HepG2 (cell line): ENCODE results near the gene PAPPA2. TPM values are rescaled to one million over a fixed set of nuclear protein-coding genes. Genes with fewer than 3 reads are reported as not detected.

Experiments used
- ATAC-seq: fragments of 200-7000 bp; cut with Tn5 transposase; 3 replicates; pipeline ENCODE4 v1.9.1; 2020; ENCODE audit warnings: mild to moderate bottlenecking, moderate library complexity
- BruUV-seq: library from RNA; stranded (reverse); fragments of 400-500 nt; replicated peaks from 2 replicates; lab custom pipeline; 2021; lab: Mats Ljungman, UMichigan
- CTCF ChIA-PET: fragments of 300-600 bp; formaldehyde crosslinking; extraction: SDS; loops from one replicate; lab custom pipeline; 2021; ENCODE audit warnings: low total read pairs, inconsistent platforms, low intra/inter-chr PET ratio; lab: Yijun Ruan, JAX
- POLR2A ChIA-PET: fragments of 350-600 bp; sonication (Branson Sonifier 250); formaldehyde crosslinking; loops from one replicate; lab custom pipeline; 2020; ENCODE audit warnings: antibody characterized with exemption, inconsistent platforms; lab: Yijun Ruan, JAX
- DNase-seq: peaks from one replicate; pipeline ENCODE4 v3.0.0-alpha.2; 2015; ENCODE audit warnings: low spot score
- FAIRE-seq: peaks from 3 replicates; lab custom pipeline; 2011; peaks lifted over from hg19 to GRCh38; lab: Jason Lieb, UNC
- H2AFZ ChIP-seq: one replicate; pipeline ENCODE4 v1.6.1; 2011; ENCODE audit warnings: low read length, inconsistent platforms
- H3K27ac ChIP-seq: fragments of 300-600 bp; 3 replicates; pipeline ENCODE4 v1.8.0; 2011; ENCODE audit warnings: mixed run types, mild to moderate bottlenecking, mixed read lengths, low read length, inconsistent platforms; ENCODE audit not compliant: insufficient read depth; ENCODE audit errors: extremely low read length
- H3K27me3 ChIP-seq, 2 experiments: fragments of 200-600 bp in 1 of 2; 2 replicates in 1 of 2; 3 replicates in 1 of 2; pipeline versions ENCODE4 v1.6.0 to v1.8.0; 2011; ENCODE audit warnings: low read length in 2 of 2, mild to moderate bottlenecking in 2 of 2, moderate library complexity in 2 of 2, inconsistent platforms in 1 of 2; ENCODE audit not compliant: insufficient read depth in 2 of 2, control insufficient read depth in 1 of 2
- H3K36me3 ChIP-seq, 2 experiments: fragments of 200-600 bp in 1 of 2; replicated peaks in 1 of 2; 2 replicates in 1 of 2; 3 replicates in 1 of 2; pipeline versions ENCODE4 v1.5.1 to v1.8.0; 2011; ENCODE audit warnings: low read length in 2 of 2, inconsistent platforms in 1 of 2; ENCODE audit not compliant: insufficient read depth in 2 of 2, control insufficient read depth in 1 of 2
- H3K4me1 ChIP-seq: 2 replicates; pipeline ENCODE4 v1.5.1; 2012; ENCODE audit warnings: low read length, inconsistent platforms; ENCODE audit not compliant: insufficient read depth
- H3K4me2 ChIP-seq: 2 replicates; pipeline ENCODE4 v1.6.0; 2011; ENCODE audit warnings: low read depth, low read length, inconsistent platforms
- H3K4me3 ChIP-seq, 3 experiments: fragments of 200-600 bp in 1 of 3; sonication (generic), shearing (Covaris generic) in 1 of 3; replicated peaks in 1 of 3; 2 replicates each; pipeline ENCODE4 v1.5.1; 2011 to 2016; ENCODE audit warnings: low read length in 3 of 3, inconsistent platforms in 2 of 3, low read depth in 2 of 3, mild to moderate bottlenecking in 2 of 3, control low read depth in 1 of 3, mixed read lengths in 1 of 3; ENCODE audit not compliant: insufficient read depth in 1 of 3
- H3K79me2 ChIP-seq: one replicate; pipeline ENCODE4 v1.6.1; 2011; ENCODE audit warnings: low read length, inconsistent platforms; ENCODE audit not compliant: insufficient read depth
- H3K9ac ChIP-seq: 2 replicates; pipeline ENCODE4 v1.6.0; 2011; ENCODE audit warnings: mild to moderate bottlenecking, low read depth, low read length, inconsistent platforms; ENCODE audit not compliant: insufficient read depth
- H3K9me3 ChIP-seq: 2 replicates; pipeline ENCODE4 v1.5.1; 2012; ENCODE audit warnings: mild to moderate bottlenecking, low read length
- H4K20me1 ChIP-seq: 2 replicates; pipeline ENCODE4 v1.6.0; 2011; ENCODE audit warnings: inconsistent platforms, mild to moderate bottlenecking, low read length, moderate library complexity; ENCODE audit not compliant: insufficient read depth
- CSRNP1 ChIP-seq: sonication (generic); formaldehyde crosslinking; IDR thresholded peaks from 2 replicates; pipeline ENCODE4 v1.8.1; 2023; ENCODE audit warnings: mild to moderate bottlenecking, missing genetic modification reagents
- IKZF5 ChIP-seq: IDR thresholded peaks from 2 replicates; pipeline ENCODE4 v1.6.1; 2018; ENCODE audit warnings: missing genetic modification reagents, mild to moderate bottlenecking, missing compliant biosample characterization
- RAD21 ChIP-seq: fragments of 450-650 bp; formaldehyde crosslinking; IDR thresholded peaks from 2 replicates; pipeline ENCODE4 v1.5.0; 2020; ENCODE audit warnings: mild to moderate bottlenecking
- ZBTB43 ChIP-seq: sonication (generic); formaldehyde crosslinking; conservative IDR thresholded peaks from 2 replicates; pipeline ENCODE4 v1.4.0; 2020; ENCODE audit warnings: missing genetic modification reagents
- ZNF552 ChIP-seq: sonication (generic); formaldehyde crosslinking; IDR thresholded peaks from 2 replicates; pipeline ENCODE4 v1.9.0; 2022; ENCODE audit warnings: missing genetic modification reagents, mild to moderate bottlenecking, borderline replicate concordance
- ZNF670 ChIP-seq: sonication (generic); formaldehyde crosslinking; IDR thresholded peaks from 2 replicates; pipeline ENCODE4 v1.8.0; 2022; ENCODE audit warnings: mild to moderate bottlenecking, missing genetic modification reagents, borderline replicate concordance
- ZSCAN9 ChIP-seq: IDR thresholded peaks from 2 replicates; pipeline ENCODE4 v1.6.1; 2016; ENCODE audit warnings: borderline replicate concordance
- whole genome bisulfite sequencing: methylation state at CpG from one replicate; pipeline ENCODE4 v1.1.6; 2017; ENCODE audit warnings: low lambda C conversion rate; 5-methylcytosine and 5-hydroxymethylcytosine counted together
- in situ Hi-C: cut with HindIII; loops from 2 replicates; pipeline ENCODE4 v1.10.0; 2017; ENCODE audit warnings: low pct_unique_long_range_greater_than_20kb; ENCODE audit not compliant: extremely low pct_ligation_motif_present
- intact Hi-C: fragments of 100-400 bp; cut with micrococcal nuclease; formaldehyde crosslinking; loops from one replicate; pipeline ENCODE4 v1.10.0; 2022; ENCODE audit not compliant: unreplicated experiment
- polyA plus RNA-seq, 8 experiments: library from polyadenylated mRNA; depleted of rRNA in 3 of 8; stranded (reverse) in 7 of 8; unstranded in 1 of 8; fragments of >200 nt; fragmentation: Illumina TruSeq in 4 of 8; extraction: Trizol in 4 of 8; gene quantifications; 2 replicates each; pipeline versions ENCODE4 v1.2.1 to v1.2.3, GENCODE V29; 2011 to 2016; ENCODE audit warnings: low read depth in 4 of 8, missing spikeins in 1 of 8, mixed read lengths in 1 of 8; ENCODE audit not compliant: insufficient read depth in 1 of 8
- total RNA-seq, 5 experiments: library from RNA; depleted of rRNA; stranded (reverse); fragments of >200 nt; fragmentation: Illumina TruSeq; extraction: Trizol; gene quantifications; 2 replicates each; pipeline ENCODE4 v1.2.3, GENCODE V29; 2016; ENCODE audit warnings: low read depth in 1 of 5

Gene PAPPA2
- total and polyA plus RNA-seq, 2 of the 13 experiments (the other 11 are each of a cell fraction or from before 2014, with no cell fraction given), result 0.01 TPM; not detected in 1

GRCh38 chr1:176605176-176605575 lies 142.2 kb downstream of the PAPPA2 start:
- 48% methylated on average over 1 of the region's 1 CpG for WGBS
- Histone ChIP-seq H3K4me2 (no peak overlapping the region), H3K36me3 (no peaks in the 10 kb centered on the region), H3K79me2 (no peaks in the 10 kb centered on the region), H4K20me1 (no peaks in the 10 kb centered on the region), H3K27ac (no peak overlapping the region), H3K4me1 (peaks cover 13% of the 10 kb centered on the region; the same call in 1 of the 2 replicates), H2AFZ (no peak overlapping the region), H3K4me3 (no peak overlapping the region), H3K27me3 (no peaks in the 10 kb centered on the region), H3K9ac (no peak overlapping the region), H3K9me3 (no peaks in the 10 kb centered on the region)
- FAIRE-seq (no peak), DNase-seq (no peak), ATAC-seq (no peak)
- TF ChIP-seq ZNF552 (CRISPR knock-in tag) (no peak), ZNF670 (CRISPR knock-in tag) (no peak), ZBTB43 (CRISPR knock-in tag) (no peak), CSRNP1 (no peak), RAD21 (CRISPR knock-in tag) (no peak), IKZF5 (CRISPR knock-in tag) (no peak), ZSCAN9 (CRISPR knock-in tag) (no peak)
- ChIA-PET POLR2A (no interaction called here), CTCF (no interaction called here)
- no TSS peak for BruUV-seq
- intact Hi-C loops (no loop called here), in situ Hi-C loops (no loop called here)
